D721Med (cell line): ENCODE results near the gene THBD.

Source experiments
- DNase-seq: peaks from one replicate; pipeline ENCODE4 v3.0.0; 2011; ENCODE audit warnings: low spot score; ENCODE audit not compliant: insufficient read length
- FAIRE-seq: peaks from 2 replicates; lab custom pipeline; 2011; peaks lifted over from hg19 to GRCh38; lab: Jason Lieb, UNC
- TF ChIP-seq, protein P1 (sequence below): IDR thresholded peaks from 2 replicates; pipeline ENCODE4 v1.5.1; 2012; ENCODE audit warnings: mild to moderate bottlenecking, control low read depth; ENCODE audit not compliant: insufficient read depth; ENCODE audit errors: missing control alignments

Gene THBD, protein sequence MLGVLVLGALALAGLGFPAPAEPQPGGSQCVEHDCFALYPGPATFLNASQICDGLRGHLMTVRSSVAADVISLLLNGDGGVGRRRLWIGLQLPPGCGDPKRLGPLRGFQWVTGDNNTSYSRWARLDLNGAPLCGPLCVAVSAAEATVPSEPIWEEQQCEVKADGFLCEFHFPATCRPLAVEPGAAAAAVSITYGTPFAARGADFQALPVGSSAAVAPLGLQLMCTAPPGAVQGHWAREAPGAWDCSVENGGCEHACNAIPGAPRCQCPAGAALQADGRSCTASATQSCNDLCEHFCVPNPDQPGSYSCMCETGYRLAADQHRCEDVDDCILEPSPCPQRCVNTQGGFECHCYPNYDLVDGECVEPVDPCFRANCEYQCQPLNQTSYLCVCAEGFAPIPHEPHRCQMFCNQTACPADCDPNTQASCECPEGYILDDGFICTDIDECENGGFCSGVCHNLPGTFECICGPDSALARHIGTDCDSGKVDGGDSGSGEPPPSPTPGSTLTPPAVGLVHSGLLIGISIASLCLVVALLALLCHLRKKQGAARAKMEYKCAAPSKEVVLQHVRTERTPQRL

DNA sequence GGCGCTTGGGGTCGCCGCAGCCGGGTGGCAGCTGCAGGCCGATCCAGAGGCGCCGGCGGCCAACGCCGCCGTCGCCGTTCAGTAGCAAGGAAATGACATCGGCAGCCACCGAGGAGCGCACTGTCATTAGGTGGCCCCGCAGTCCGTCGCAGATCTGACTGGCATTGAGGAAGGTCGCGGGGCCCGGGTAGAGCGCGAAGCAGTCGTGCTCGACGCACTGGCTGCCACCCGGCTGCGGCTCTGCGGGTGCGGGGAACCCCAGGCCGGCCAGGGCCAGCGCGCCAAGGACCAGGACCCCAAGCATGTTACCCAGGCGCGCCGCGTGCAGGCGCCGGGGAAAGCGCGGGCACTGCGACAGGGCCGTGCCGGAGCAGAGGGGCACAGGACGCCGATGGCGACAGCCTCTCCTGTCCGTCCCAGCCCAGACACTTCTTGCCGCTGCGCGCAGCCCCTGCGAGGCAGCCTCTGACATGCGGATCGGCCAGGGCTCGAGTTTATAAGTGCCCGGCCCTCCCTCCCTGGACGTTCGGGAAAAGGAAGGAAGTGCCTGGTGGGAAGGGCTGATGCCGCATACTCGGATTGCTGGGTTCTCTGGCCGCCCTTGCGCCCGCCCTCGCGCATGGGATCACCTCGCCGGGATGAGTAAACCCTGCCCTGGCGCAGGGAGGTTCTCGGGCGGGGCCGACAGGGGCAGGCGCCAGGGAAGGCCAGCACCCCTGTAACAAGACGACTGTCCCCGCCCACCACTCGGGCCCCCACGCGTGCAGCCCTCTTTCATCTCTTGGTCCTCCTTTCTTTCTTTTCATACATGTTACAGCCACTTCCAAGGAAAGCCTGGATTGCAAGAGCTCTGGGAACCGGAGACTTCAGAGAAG lies at the start of gene THBD:
TSS of gene THBD (minus strand) at position 472 of the 875 bp plus-strand sequence. CDS start at position 304, 168 bp downstream.
- DNase-seq (no peak), FAIRE-seq (no peak)
- TF ChIP-seq, protein P1, sequence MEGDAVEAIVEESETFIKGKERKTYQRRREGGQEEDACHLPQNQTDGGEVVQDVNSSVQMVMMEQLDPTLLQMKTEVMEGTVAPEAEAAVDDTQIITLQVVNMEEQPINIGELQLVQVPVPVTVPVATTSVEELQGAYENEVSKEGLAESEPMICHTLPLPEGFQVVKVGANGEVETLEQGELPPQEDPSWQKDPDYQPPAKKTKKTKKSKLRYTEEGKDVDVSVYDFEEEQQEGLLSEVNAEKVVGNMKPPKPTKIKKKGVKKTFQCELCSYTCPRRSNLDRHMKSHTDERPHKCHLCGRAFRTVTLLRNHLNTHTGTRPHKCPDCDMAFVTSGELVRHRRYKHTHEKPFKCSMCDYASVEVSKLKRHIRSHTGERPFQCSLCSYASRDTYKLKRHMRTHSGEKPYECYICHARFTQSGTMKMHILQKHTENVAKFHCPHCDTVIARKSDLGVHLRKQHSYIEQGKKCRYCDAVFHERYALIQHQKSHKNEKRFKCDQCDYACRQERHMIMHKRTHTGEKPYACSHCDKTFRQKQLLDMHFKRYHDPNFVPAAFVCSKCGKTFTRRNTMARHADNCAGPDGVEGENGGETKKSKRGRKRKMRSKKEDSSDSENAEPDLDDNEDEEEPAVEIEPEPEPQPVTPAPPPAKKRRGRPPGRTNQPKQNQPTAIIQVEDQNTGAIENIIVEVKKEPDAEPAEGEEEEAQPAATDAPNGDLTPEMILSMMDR, result no peak

DNA sequence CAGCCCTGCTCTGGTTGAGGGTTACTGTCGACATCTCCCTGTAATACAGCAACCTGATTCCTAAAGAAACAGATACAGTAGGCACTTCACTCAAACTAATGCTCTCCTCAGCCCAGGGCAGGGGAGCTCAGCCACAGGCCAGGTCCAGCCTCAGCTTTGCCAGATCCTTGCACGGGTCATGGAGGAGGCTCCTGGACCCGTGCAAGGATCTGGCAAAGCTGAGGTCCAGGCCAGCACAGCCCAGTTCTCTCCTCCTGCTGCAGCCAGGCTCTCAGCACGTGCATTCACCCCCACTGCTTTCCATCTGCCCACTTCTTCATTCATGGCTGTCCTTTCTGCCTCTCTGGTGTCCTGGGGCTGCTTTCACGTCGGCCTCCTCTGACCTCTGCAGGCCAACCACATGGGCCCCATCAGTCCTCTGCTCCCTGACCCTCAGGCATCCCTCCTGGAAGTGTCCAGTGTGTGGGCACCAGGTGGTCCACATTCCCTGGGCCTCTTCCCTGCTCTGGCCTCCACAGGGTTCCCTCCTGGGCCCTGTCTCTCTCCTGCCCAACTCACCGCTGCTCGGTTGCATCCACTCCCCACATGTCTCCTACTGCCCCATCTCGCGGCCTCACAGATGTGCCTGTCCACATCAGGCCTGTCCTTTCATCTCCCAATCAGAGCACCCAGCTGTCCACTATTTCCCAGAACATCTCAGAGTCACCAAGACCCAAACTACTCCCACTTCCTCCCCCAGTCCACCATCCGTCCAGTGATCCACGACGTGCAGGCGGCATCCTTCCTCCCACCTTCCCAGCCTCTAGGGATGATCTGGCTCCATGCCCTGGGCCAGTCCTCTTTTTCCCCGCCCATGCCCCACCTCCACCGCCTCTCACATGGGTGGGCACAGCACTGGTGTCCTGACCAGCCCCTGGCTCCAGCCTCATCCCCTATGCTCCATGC lies 48.4 kb upstream of the THBD start:
- DNase-seq (no peak), FAIRE-seq (no peak)
- TF ChIP-seq, protein P1, result no peak

DNA sequence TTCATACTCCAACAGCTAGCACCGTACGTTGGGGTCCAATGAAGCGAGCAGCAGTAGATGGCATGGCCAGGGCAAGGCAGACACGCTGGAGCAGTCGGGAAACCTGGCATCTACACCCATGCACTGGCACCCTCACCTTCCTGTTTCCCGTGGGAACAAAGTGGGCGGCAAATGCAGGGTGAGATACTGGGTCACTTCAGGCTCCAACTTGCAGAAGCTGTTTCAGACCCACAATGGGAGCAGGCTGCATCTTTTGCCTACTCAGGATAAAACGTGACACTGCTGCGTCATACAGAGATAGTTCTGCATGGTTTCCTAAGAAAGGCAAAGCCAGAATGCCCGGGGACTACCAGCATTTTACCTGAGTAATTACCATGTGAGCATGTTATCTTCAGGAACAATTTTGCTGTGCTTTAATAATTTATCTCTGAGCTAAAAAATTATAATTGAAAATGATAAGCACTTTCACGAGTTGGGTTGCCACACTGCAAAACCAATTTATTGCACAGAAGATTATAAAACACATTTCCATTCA lies 47.6 kb upstream of the THBD start:
- DNase-seq (no peak), FAIRE-seq (no peak)
- TF ChIP-seq, protein P1, result no peak

DNA sequence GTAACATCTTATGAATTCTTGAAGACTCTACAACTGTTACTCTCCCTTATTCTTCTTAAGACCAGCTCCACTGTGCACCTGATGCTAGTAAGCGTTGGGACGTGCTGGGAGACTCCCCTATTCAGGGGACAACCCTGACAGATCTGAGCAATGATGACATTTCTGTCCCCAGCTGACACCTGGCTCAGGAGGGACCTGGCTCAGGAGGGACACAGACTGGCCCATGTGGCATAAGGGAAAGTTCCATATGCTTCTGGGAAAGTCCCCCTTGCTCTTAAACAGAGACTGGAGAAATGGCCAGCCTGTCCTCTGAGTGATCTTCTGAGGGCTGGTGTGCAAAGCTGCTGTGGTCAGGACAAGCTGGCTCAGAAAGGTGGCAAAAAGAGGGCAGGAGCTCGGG lies 46.6 kb upstream of the THBD start:
- DNase-seq (no peak), FAIRE-seq (no peak)
- TF ChIP-seq, protein P1, result no peak

DNA sequence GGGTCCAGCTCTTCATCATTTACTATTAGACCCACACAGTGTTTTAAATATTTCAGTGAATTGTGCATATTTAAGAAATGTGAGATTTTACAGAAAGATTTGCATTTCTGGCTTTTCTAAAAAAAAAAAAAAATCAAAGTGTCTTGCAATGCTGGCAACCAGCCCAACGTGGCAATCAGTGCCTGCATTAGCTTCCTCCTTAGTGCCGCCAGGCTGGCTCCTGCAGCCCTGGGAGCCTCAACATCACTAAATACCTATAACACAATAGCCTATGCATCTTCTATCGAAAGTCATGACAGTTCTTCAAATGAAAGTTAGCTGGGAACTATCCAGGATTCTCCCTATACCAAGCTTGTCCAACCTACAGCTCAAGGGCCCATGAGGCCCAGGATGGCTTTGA lies 46.0 kb upstream of the THBD start:
- DNase-seq (no peak), FAIRE-seq (no peak)
- TF ChIP-seq, protein P1, result no peak

DNA sequence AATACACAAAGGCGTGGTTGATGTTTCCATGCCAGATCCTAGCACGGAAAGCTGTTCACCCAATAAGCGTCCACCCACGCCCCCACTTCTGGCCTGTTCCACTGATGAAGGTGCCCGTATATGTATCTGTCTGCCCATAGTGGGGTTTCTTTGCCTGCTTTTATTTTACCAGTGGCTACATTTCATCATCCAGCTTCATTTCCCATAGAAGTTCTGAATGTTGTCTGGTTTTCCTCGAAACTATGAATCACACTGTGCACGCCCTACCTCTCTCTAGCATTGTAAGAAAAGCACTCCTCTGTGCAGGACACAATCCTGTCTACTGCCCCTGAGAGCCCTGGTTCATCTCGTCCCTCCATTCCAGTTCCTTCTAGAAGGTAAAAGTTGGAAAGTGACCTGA lies 45.5 kb upstream of the THBD start:
- TF ChIP-seq, protein P1, result no peak
- DNase-seq (no peak), FAIRE-seq (no peak)
